ENCODE data around the gene WDR89. TPM values are rescaled to one million over a fixed set of nuclear protein-coding genes. Genes with fewer than 3 reads are reported as not detected.

Gene WDR89
- total and polyA plus RNA-seq, 12 donors: 3.6 to 6.9 (median 6.1) TPM

DNA sequence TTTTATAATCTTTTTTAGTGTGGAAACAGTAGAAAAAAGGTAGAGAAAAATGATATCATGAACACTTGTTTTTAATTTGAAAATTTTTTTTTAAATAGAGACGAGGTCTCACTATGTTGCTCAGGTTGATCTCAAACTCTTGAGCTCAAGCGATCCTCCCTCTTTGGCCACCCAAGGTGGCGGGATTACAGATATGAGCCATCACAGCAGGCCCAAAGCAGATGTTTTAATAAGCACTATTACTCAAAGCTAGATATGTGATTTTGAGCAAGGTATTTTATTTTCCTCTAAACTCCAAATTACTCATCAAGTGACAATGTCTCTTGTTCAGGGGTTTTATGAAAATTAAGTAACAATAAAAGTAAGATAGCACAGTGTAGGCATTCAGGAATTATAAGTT is 10.7 kb upstream of the WDR89 start:
- TF ChIP-seq, protein P1, sequence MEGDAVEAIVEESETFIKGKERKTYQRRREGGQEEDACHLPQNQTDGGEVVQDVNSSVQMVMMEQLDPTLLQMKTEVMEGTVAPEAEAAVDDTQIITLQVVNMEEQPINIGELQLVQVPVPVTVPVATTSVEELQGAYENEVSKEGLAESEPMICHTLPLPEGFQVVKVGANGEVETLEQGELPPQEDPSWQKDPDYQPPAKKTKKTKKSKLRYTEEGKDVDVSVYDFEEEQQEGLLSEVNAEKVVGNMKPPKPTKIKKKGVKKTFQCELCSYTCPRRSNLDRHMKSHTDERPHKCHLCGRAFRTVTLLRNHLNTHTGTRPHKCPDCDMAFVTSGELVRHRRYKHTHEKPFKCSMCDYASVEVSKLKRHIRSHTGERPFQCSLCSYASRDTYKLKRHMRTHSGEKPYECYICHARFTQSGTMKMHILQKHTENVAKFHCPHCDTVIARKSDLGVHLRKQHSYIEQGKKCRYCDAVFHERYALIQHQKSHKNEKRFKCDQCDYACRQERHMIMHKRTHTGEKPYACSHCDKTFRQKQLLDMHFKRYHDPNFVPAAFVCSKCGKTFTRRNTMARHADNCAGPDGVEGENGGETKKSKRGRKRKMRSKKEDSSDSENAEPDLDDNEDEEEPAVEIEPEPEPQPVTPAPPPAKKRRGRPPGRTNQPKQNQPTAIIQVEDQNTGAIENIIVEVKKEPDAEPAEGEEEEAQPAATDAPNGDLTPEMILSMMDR (IDR thresholded peaks at IDR 0.05): no peak
- ATAC-seq: no peak
- intact Hi-C loops (cut with DNase I): no loop called here
- Histone ChIP-seq H3K27me3 (no peaks in the 10 kb centered on the region), H3K9me3 (no peaks in the 10 kb centered on the region), H3K36me3 (no peaks in the 10 kb centered on the region), H3K27ac (no peak overlapping the region), H3K4me1 (peaks cover 0 to 9% (median 0%) of the 10 kb centered on the region in 9 donors), H3K4me3 (no peak overlapping the region)
- 95 to 97% methylated on average over 3 of the region's 3 CpGs for WGBS, 2 donors
- DNase-seq: no peak

DNA sequence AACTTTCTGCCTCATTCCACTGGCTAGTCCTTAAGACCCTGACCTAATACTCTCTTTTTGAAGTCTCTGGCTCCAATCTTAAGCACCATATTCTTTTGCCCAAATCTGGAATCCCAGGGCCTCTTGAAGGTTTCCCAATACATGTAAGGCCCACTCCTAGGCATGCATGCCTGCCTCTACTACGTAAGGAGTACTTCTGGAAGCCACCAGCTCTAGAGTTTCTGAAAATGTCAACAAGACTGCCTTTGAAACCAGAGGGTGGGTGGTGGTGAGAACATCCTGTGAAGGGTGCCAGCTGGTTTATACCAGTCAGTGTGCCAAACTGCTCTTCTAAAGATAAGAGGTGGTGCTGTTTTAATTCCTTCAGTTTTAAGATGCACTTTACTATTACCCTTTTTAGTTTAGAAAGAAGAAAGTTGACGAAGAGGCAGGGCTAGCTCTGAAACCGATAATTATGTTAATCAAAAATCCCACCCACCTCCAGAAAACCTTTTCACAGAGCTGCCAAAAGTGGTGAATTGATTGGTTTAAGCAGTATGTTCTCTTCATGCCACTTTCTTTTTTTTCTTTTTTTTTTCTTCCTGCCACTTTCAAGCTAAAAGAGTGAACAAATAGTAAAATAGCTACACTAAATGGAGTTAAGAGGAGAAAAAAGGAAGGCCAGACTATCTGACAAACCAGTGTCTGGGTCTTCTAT is 8.7 kb upstream of the WDR89 start:
- TF ChIP-seq, protein P1 (IDR thresholded peaks at IDR 0.05): no peak
- 86 to 90% methylated on average over 3 of the region's 3 CpGs for WGBS, 2 donors
- no peaks in the 10 kb centered on the region for H3K9me3 ChIP-seq
- no peak overlapping the region for H3K4me3 ChIP-seq
- ATAC-seq (peak in 2 of 8 donors; percentile 16 to 25), DNase-seq (no peak)
- intact Hi-C loops (cut with DNase I): no loop called here
- no peaks in the 10 kb centered on the region for H3K36me3 ChIP-seq
- H3K27me3 ChIP-seq: no peaks in the 10 kb centered on the region
- H3K27ac ChIP-seq: peak overlapping the region in 1 of 10 donors; percentile 72
- H3K4me1 ChIP-seq: peaks cover 0 to 3% (median 0%) of the 10 kb centered on the region in 9 donors

DNA sequence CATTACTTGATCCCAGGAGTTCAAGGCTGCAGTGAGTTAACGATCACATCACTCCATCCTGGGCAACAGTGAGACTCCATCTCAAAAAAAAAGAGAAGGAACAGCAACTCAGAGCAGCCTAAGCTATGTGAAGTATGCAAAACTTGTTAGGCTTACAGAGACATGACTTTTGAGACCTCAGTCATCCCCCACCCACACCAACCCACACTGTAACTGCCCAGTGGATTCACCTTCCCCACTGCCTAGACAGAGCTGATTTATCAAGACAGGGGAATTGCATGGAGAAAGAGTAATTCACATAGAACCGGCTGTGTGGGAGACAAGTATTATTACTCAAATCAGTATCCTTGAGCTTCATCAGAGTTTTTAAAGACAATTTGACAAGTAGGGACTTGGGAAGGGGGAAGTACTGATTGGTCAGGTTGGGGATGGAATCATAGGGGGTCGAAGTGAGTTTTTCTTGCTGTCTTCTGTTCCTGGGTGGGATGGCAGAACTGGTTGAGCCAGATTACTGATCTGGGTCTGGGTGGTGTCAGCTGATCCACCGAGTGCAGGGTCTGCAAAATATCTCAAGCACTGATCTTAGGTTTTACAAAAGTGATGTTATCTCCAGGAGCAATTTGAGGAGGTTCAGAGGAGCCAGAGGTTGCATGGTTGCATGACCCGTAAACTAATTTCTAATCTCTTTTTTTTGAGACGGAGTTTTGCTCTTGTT is 6.2 kb upstream of the WDR89 start:
- H3K36me3 ChIP-seq: no peaks in the 10 kb centered on the region
- ATAC-seq (no peak), DNase-seq (no peak)
- intact Hi-C loops (cut with DNase I): loop anchor here in 2 of 10 donors (10.0 kb wide), 1 partner anchor 77 kb away; the partner anchor contains the start of gene SGPP1 (in 2 of the 2)
- no peaks in the 10 kb centered on the region for H3K27me3 ChIP-seq
- 75 to 83% methylated on average over 6 of the region's 6 CpGs for WGBS, 2 donors
- TF ChIP-seq, protein P1 (IDR thresholded peaks at IDR 0.05): no peak
- H3K27ac ChIP-seq: no peak overlapping the region
- no peaks in the 10 kb centered on the region for H3K9me3 ChIP-seq
- no peak overlapping the region for H3K4me3 ChIP-seq
- peaks cover 0 to 8% (median 1%) of the 10 kb centered on the region in 9 donors for H3K4me1 ChIP-seq

DNA sequence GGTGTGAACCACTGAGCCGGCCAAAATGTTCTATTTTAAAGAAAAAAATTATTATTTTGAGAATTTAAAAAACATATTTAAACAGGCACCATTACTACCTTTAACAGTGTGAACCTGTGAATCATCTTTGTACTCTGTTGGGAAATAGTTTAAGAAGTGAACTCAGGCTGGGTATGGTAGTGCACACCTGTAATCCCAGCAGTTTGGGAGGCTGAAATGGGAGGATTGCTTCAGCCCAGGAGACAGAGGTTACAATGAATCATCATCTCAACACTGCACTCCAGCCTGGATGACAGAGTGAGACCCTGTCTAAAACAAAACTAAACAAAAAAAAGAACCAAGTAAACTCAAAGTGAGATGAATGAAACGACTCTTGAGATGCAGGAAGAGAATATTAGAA is 3.1 kb upstream of the WDR89 start:
- TF ChIP-seq, protein P1 (IDR thresholded peaks at IDR 0.05): no peak
- Histone ChIP-seq H3K9me3 (no peaks in the 10 kb centered on the region), H3K27me3 (no peaks in the 10 kb centered on the region), H3K4me1 (peaks cover 0 to 21% (median 12%) of the 10 kb centered on the region in 9 donors), H3K4me3 (no peak overlapping the region), H3K27ac (no peak overlapping the region), H3K36me3 (peaks cover 0 to under 1% (median 0%) of the 10 kb centered on the region in 9 donors)
- ATAC-seq (no peak), DNase-seq (no peak)
- 90 to 93% methylated on average over 2 of the region's 2 CpGs for WGBS, 2 donors
- intact Hi-C loops (cut with DNase I): loop anchor here in 5 of 10 donors (5.0 to 10.0 kb wide), 4 partner anchors 80 to 257 kb away; partner anchors contain the start of genes PPP2R5E (in 4 of the 5) and SGPP1 (in 3 of the 5)

All from heart right ventricle (tissue), 16 donors.